K562 (cell line): ENCODE results near the gene RFC2. TPM values are rescaled to one million over a fixed set of nuclear protein-coding genes. Genes with fewer than 3 reads are reported as not detected.

Experiments
- ARID3B ChIP-seq: fragments of 250-450 bp; sonication (Bioruptor Pico); IDR thresholded peaks from 2 replicates; pipeline ENCODE4 v1.4.0; 2020; ENCODE audit warnings: borderline replicate concordance
- BRD4 ChIP-seq: fragments of 200-600 bp; sonication (generic); IDR thresholded peaks from 2 replicates; pipeline ENCODE4 v1.6.1; 2017; ENCODE audit warnings: inconsistent platforms
- CBX1 ChIP-seq: sonication (generic); IDR thresholded peaks from 2 replicates; pipeline ENCODE4 v1.6.1; 2016; ENCODE audit warnings: antibody characterized with exemption, low read depth, mild to moderate bottlenecking
- CREB3 ChIP-seq: fragments of 450-650 bp; conservative IDR thresholded peaks from 2 replicates; pipeline ENCODE4 v1.6.1; 2016; ENCODE audit warnings: missing genetic modification characterization, low read depth, mild to moderate bottlenecking, missing compliant biosample characterization, moderate library complexity
- FOXK2 ChIP-seq, 2 experiments: fragments of 450-650 bp; IDR thresholded peaks in 1 of 2; conservative IDR thresholded peaks in 1 of 2; 2 replicates each; pipeline ENCODE4 v1.6.1; 2016; ENCODE audit warnings: low read depth in 2 of 2, mild to moderate bottlenecking in 1 of 2
- JUND ChIP-seq, 2 experiments: IDR thresholded peaks; 2 replicates in 1 of 2; 3 replicates in 1 of 2; pipeline ENCODE4 v1.6.1; 2011; ENCODE audit warnings: borderline replicate concordance in 2 of 2, low read depth in 2 of 2, low read length in 2 of 2, improper control_type of control experiment in 1 of 2, missing biosample characterization in 1 of 2, missing genetic modification characterization in 1 of 2, missing genetic modification reagents in 1 of 2
- LCOR ChIP-seq: sonication (generic); formaldehyde crosslinking; IDR thresholded peaks from 2 replicates; pipeline ENCODE4 v1.8.0; 2022; ENCODE audit warnings: mild to moderate bottlenecking, missing genetic modification reagents
- SAFB ChIP-seq: fragments of 200-400 bp; formaldehyde crosslinking; IDR thresholded peaks from 2 replicates; pipeline ENCODE4 v1.6.1; 2017; ENCODE audit warnings: low read depth, low read length, borderline replicate concordance
- SMARCE1 ChIP-seq: fragments of 450-650 bp; IDR thresholded peaks from 2 replicates; pipeline ENCODE4 v1.7.1; 2016; ENCODE audit warnings: mild to moderate bottlenecking
- ZNF408 ChIP-seq: fragments of 250-450 bp; sonication (Bioruptor Pico); IDR thresholded peaks from 2 replicates; pipeline ENCODE4 v1.4.0; 2020; ENCODE audit warnings: low read depth, mild to moderate bottlenecking, moderate library complexity
- polyA plus RNA-seq, 8 experiments: library from polyadenylated mRNA; depleted of rRNA in 4 of 8; stranded (reverse) in 5 of 8; unstranded in 3 of 8; fragments of >200 nt; fragmentation: Nextera tagmentation in 2 of 8; fragmentation: Illumina TruSeq in 1 of 8; extraction: Ambion mirVana in 2 of 8; extraction: Trizol in 1 of 8; gene quantifications; 2 replicates each; pipeline versions ENCODE4 v1.2.1 to v1.2.3, GENCODE V29; 2011 to 2014; ENCODE audit warnings: inconsistent platforms in 1 of 8, missing spikeins in 1 of 8
- total RNA-seq, 7 experiments: library from RNA; depleted of rRNA in 6 of 7; stranded (reverse); fragments of >200 nt in 6 of 7; fragmentation: Illumina TruSeq in 2 of 7; extraction: Trizol in 2 of 7; gene quantifications; 2 replicates each; pipeline versions ENCODE4 v1.2.1 to v1.2.3, GENCODE V29; 2011 to 2021; ENCODE audit warnings: low replicate concordance in 1 of 7
- TF ChIP-seq, protein P1 (sequence below): fragments of 450-650 bp; IDR thresholded peaks from 2 replicates; pipeline ENCODE4 v1.6.1; 2016; ENCODE audit warnings: mild to moderate bottlenecking, moderate library complexity

RFC2 gene
- total and polyA plus RNA-seq, 9 of the 15 experiments (the other 6 are each of a cell fraction or from before 2014, with no cell fraction given) = 32.5 to 161 (median 102) TPM

GRCh38 chr7:74272305-74273038 lies 18.3 kb upstream of the RFC2 start (continued):
- TF ChIP-seq BRD4 = no peak; the same call in 1 of the 2 replicates
- no peak for TF ChIP-seq ZNF408 (CRISPR knock-in tag)
- TF ChIP-seq SAFB = no peak
- TF ChIP-seq CREB3 (tag) = no peak
- TF ChIP-seq CBX1 = no peak
- TF ChIP-seq JUND (IDR thresholded peaks at IDR 0.05; ENCODE audit: borderline replicate concordance, low read depth, low read length) = peak; percentile 90
- TF ChIP-seq JUND (tag; IDR thresholded peaks at IDR 0.05; ENCODE audit: borderline replicate concordance, low read depth, low read length) = peak; percentile 53; the same call in 1 of the 3 replicates
- TF ChIP-seq, protein P1, sequence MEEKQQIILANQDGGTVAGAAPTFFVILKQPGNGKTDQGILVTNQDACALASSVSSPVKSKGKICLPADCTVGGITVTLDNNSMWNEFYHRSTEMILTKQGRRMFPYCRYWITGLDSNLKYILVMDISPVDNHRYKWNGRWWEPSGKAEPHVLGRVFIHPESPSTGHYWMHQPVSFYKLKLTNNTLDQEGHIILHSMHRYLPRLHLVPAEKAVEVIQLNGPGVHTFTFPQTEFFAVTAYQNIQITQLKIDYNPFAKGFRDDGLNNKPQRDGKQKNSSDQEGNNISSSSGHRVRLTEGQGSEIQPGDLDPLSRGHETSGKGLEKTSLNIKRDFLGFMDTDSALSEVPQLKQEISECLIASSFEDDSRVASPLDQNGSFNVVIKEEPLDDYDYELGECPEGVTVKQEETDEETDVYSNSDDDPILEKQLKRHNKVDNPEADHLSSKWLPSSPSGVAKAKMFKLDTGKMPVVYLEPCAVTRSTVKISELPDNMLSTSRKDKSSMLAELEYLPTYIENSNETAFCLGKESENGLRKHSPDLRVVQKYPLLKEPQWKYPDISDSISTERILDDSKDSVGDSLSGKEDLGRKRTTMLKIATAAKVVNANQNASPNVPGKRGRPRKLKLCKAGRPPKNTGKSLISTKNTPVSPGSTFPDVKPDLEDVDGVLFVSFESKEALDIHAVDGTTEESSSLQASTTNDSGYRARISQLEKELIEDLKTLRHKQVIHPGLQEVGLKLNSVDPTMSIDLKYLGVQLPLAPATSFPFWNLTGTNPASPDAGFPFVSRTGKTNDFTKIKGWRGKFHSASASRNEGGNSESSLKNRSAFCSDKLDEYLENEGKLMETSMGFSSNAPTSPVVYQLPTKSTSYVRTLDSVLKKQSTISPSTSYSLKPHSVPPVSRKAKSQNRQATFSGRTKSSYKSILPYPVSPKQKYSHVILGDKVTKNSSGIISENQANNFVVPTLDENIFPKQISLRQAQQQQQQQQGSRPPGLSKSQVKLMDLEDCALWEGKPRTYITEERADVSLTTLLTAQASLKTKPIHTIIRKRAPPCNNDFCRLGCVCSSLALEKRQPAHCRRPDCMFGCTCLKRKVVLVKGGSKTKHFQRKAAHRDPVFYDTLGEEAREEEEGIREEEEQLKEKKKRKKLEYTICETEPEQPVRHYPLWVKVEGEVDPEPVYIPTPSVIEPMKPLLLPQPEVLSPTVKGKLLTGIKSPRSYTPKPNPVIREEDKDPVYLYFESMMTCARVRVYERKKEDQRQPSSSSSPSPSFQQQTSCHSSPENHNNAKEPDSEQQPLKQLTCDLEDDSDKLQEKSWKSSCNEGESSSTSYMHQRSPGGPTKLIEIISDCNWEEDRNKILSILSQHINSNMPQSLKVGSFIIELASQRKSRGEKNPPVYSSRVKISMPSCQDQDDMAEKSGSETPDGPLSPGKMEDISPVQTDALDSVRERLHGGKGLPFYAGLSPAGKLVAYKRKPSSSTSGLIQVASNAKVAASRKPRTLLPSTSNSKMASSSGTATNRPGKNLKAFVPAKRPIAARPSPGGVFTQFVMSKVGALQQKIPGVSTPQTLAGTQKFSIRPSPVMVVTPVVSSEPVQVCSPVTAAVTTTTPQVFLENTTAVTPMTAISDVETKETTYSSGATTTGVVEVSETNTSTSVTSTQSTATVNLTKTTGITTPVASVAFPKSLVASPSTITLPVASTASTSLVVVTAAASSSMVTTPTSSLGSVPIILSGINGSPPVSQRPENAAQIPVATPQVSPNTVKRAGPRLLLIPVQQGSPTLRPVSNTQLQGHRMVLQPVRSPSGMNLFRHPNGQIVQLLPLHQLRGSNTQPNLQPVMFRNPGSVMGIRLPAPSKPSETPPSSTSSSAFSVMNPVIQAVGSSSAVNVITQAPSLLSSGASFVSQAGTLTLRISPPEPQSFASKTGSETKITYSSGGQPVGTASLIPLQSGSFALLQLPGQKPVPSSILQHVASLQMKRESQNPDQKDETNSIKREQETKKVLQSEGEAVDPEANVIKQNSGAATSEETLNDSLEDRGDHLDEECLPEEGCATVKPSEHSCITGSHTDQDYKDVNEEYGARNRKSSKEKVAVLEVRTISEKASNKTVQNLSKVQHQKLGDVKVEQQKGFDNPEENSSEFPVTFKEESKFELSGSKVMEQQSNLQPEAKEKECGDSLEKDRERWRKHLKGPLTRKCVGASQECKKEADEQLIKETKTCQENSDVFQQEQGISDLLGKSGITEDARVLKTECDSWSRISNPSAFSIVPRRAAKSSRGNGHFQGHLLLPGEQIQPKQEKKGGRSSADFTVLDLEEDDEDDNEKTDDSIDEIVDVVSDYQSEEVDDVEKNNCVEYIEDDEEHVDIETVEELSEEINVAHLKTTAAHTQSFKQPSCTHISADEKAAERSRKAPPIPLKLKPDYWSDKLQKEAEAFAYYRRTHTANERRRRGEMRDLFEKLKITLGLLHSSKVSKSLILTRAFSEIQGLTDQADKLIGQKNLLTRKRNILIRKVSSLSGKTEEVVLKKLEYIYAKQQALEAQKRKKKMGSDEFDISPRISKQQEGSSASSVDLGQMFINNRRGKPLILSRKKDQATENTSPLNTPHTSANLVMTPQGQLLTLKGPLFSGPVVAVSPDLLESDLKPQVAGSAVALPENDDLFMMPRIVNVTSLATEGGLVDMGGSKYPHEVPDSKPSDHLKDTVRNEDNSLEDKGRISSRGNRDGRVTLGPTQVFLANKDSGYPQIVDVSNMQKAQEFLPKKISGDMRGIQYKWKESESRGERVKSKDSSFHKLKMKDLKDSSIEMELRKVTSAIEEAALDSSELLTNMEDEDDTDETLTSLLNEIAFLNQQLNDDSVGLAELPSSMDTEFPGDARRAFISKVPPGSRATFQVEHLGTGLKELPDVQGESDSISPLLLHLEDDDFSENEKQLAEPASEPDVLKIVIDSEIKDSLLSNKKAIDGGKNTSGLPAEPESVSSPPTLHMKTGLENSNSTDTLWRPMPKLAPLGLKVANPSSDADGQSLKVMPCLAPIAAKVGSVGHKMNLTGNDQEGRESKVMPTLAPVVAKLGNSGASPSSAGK = no peak; the same call in 1 of the 2 replicates
- TF ChIP-seq FOXK2 (conservative IDR thresholded peaks at IDR 0.05 in 1 of 2, IDR thresholded peaks at IDR 0.05 in 1 of 2; ENCODE audit: low read depth in 2 of 2) = no peak; a peak in 1 of 4 replicates
- no peak for TF ChIP-seq ARID3B (CRISPR knock-in tag)
- TF ChIP-seq SMARCE1 = peak; percentile 85
- no peak for TF ChIP-seq LCOR
